GM12878 (cell line): ENCODE results near the gene ACOT7. TPM values are rescaled to one million over a fixed set of nuclear protein-coding genes. Genes with fewer than 3 reads are reported as not detected.

Experiments
- ATAC-seq: fragments of 200-7000 bp; cut with Tn5 transposase; 3 replicates; pipeline ENCODE4 v1.9.1; 2020; ENCODE audit warnings: mild to moderate bottlenecking, moderate library complexity
- BruUV-seq: library from RNA; stranded (reverse); fragments of 400-500 nt; replicated peaks from 2 replicates; lab custom pipeline; 2021; lab: Mats Ljungman, UMichigan
- CTCF ChIA-PET: fragments of 300-600 bp; sonication (Branson Sonifier 250); formaldehyde crosslinking; extraction: SDS; loops from one replicate; lab custom pipeline; 2021; ENCODE audit warnings: inconsistent platforms; lab: Yijun Ruan, JAX
- POLR2A ChIA-PET: fragments of 350-600 bp; formaldehyde crosslinking; extraction: SDS; loops from one replicate; lab custom pipeline; 2021; ENCODE audit warnings: inconsistent platforms; lab: Charles Lee
- RAD21 ChIA-PET: fragments of 300-600 bp; sonication (Branson Sonifier 250); formaldehyde crosslinking; loops from one replicate; lab custom pipeline; 2023; ENCODE audit warnings: antibody characterized with exemption; ENCODE audit not compliant: unreplicated experiment; lab: Charles Lee
- SMC1A ChIA-PET: fragments of 300-600 bp; sonication (Branson Sonifier 250); formaldehyde crosslinking; loops from one replicate; lab custom pipeline; 2023; ENCODE audit not compliant: unreplicated experiment, uncharacterized antibody; lab: Charles Lee
- DNase-seq: peaks from one replicate; pipeline ENCODE4 v3.0.0-alpha.2; 2011; ENCODE audit warnings: low read depth, low spot score
- FAIRE-seq: peaks from 3 replicates; lab custom pipeline; 2011; peaks lifted over from hg19 to GRCh38; lab: Jason Lieb, UNC
- H2AFZ ChIP-seq: 2 replicates; pipeline ENCODE4 v1.6.0; 2011; ENCODE audit warnings: low read depth, low read length, control low read depth; ENCODE audit not compliant: control insufficient read depth
- H3K27ac ChIP-seq: 2 replicates; pipeline ENCODE4 v1.5.1; 2011; ENCODE audit warnings: control low read depth; ENCODE audit not compliant: control insufficient read depth, insufficient read depth
- H3K27me3 ChIP-seq, 2 experiments: replicated peaks in 1 of 2; 2 replicates each; pipeline versions ENCODE4 v1.6.0 to v1.6.1; 2011; ENCODE audit warnings: low read length in 1 of 2; ENCODE audit not compliant: control insufficient read depth in 2 of 2, insufficient read depth in 2 of 2
- H3K36me3 ChIP-seq, 2 experiments: 2 replicates each; pipeline ENCODE4 v1.5.1; 2011; ENCODE audit warnings: low read length in 1 of 2; ENCODE audit not compliant: control insufficient read depth in 2 of 2, insufficient read depth in 2 of 2
- H3K4me1 ChIP-seq: 2 replicates; pipeline ENCODE4 v1.6.1; 2011; ENCODE audit warnings: mild to moderate bottlenecking, low read length, moderate library complexity, mixed read lengths; ENCODE audit not compliant: control insufficient read depth, insufficient read depth
- H3K4me2 ChIP-seq: 2 replicates; pipeline ENCODE4 v1.6.0; 2011; ENCODE audit warnings: control low read depth; ENCODE audit not compliant: control insufficient read depth, insufficient read depth
- H3K4me3 ChIP-seq: fragments of 200-600 bp; sonication (generic); 2 replicates; pipeline ENCODE4 v1.5.1; 2016
- H3K79me2 ChIP-seq: 2 replicates; pipeline ENCODE4 v1.6.0; 2011; ENCODE audit warnings: low read length; ENCODE audit not compliant: control insufficient read depth, insufficient read depth
- H3K9ac ChIP-seq: 2 replicates; pipeline ENCODE4 v1.8.0; 2011; ENCODE audit warnings: low read length, control low read depth, mixed read lengths; ENCODE audit not compliant: control insufficient read depth, insufficient read depth
- H3K9me3 ChIP-seq: replicated peaks from 3 replicates; pipeline ENCODE4 v1.5.1; 2011; ENCODE audit warnings: mild to moderate bottlenecking, low read length; ENCODE audit not compliant: control insufficient read depth, insufficient read depth
- H4K20me1 ChIP-seq: 2 replicates; pipeline ENCODE4 v1.6.0; 2011; ENCODE audit not compliant: control insufficient read depth, insufficient read depth
- ATF3 ChIP-seq: IDR thresholded peaks from 2 replicates; pipeline ENCODE4 v1.6.1; 2011; ENCODE audit warnings: low read depth, mild to moderate bottlenecking, low read length, moderate library complexity, borderline replicate concordance; ENCODE audit errors: extremely low read depth
- ATF7 ChIP-seq: fragments of 450-650 bp; IDR thresholded peaks from 2 replicates; pipeline ENCODE4 v1.6.1; 2016; ENCODE audit warnings: low read depth, mild to moderate bottlenecking
- BMI1 ChIP-seq: fragments of 450-650 bp; IDR thresholded peaks from 2 replicates; pipeline ENCODE4 v1.6.1; 2016; ENCODE audit warnings: mild to moderate bottlenecking, moderate library complexity, borderline replicate concordance
- CEBPZ ChIP-seq: fragments of 150-350 bp; IDR thresholded peaks from 2 replicates; pipeline ENCODE4 v1.6.1; 2016; ENCODE audit warnings: low read depth, low read length
- ETV6 ChIP-seq, 2 experiments: fragments of 450-650 bp in 1 of 2; IDR thresholded peaks in 1 of 2; conservative IDR thresholded peaks in 1 of 2; 2 replicates each; pipeline ENCODE4 v1.6.1; 2014; ENCODE audit warnings: antibody characterized with exemption in 1 of 2, borderline replicate concordance in 1 of 2, low read depth in 1 of 2, mild to moderate bottlenecking in 1 of 2, moderate library complexity in 1 of 2
- HDAC6 ChIP-seq: fragments of 200-600 bp; sonication (generic); IDR thresholded peaks from one replicate; pipeline ENCODE4 v1.8.0; 2017; ENCODE audit warnings: antibody characterized with exemption; ENCODE audit not compliant: unreplicated experiment
- IKZF1 ChIP-seq: fragments of 450-650 bp; conservative IDR thresholded peaks from 2 replicates; pipeline ENCODE4 v1.6.1; 2017; ENCODE audit warnings: antibody characterized with exemption, mild to moderate bottlenecking
- IRF4 ChIP-seq: IDR thresholded peaks from 2 replicates; pipeline ENCODE4 v1.6.1; 2011; ENCODE audit warnings: low read depth, low read length
- KDM1A ChIP-seq: fragments of 200-600 bp; sonication (generic); IDR thresholded peaks from 2 replicates; pipeline ENCODE4 v1.6.1; 2016; ENCODE audit warnings: borderline replicate concordance
- KLF5 ChIP-seq: fragments of 450-650 bp; IDR thresholded peaks from 2 replicates; pipeline ENCODE4 v1.6.1; 2014; ENCODE audit warnings: mild to moderate bottlenecking; ENCODE audit not compliant: partially characterized antibody
- MEF2B ChIP-seq: fragments of 450-650 bp; IDR thresholded peaks from 2 replicates; pipeline ENCODE4 v1.6.1; 2018; ENCODE audit warnings: mild to moderate bottlenecking, moderate library complexity; ENCODE audit not compliant: partially characterized antibody, poor library complexity, severe bottlenecking
- NBN ChIP-seq: fragments of 450-650 bp; IDR thresholded peaks from 2 replicates; pipeline ENCODE4 v1.6.1; 2016
- NFXL1 ChIP-seq: fragments of 450-650 bp; IDR thresholded peaks from 2 replicates; pipeline ENCODE4 v1.6.1; 2017; ENCODE audit warnings: antibody characterized with exemption, mild to moderate bottlenecking, borderline replicate concordance
- NR2F1 ChIP-seq: fragments of 450-650 bp; conservative IDR thresholded peaks from 2 replicates; pipeline ENCODE4 v1.6.1; 2017; ENCODE audit warnings: mild to moderate bottlenecking
- PBX3 ChIP-seq: IDR thresholded peaks from 2 replicates; pipeline ENCODE4 v1.6.1; 2011; ENCODE audit warnings: mild to moderate bottlenecking, low read depth, low read length, moderate library complexity; ENCODE audit not compliant: insufficient replicate concordance
- RELA ChIP-seq: fragments of 450-650 bp; IDR thresholded peaks from 2 replicates; pipeline ENCODE4 v1.8.0; 2014; ENCODE audit warnings: borderline replicate concordance; ENCODE audit not compliant: partially characterized antibody
- TCF3 ChIP-seq: IDR thresholded peaks from 2 replicates; pipeline ENCODE4 v1.6.1; 2012; ENCODE audit warnings: low read depth, mild to moderate bottlenecking, low read length, borderline replicate concordance; ENCODE audit not compliant: insufficient read depth
- WRNIP1 ChIP-seq: IDR thresholded peaks from 2 replicates; pipeline ENCODE4 v1.6.1; 2011; ENCODE audit warnings: low read depth, low read length, improper control_type of control experiment, borderline replicate concordance
- ZNF207 ChIP-seq: fragments of 450-650 bp; IDR thresholded peaks from 2 replicates; pipeline ENCODE4 v1.6.1; 2014; ENCODE audit warnings: antibody characterized with exemption, mild to moderate bottlenecking, borderline replicate concordance
- WGBS: methylation state at CpG from one replicate; pipeline ENCODE4 v1.1.6; 2016; ENCODE audit warnings: low lambda C conversion rate; ENCODE audit not compliant: insufficient replicate concordance, insufficient coverage; ENCODE audit errors: missing lambda C conversion rate; 5-methylcytosine and 5-hydroxymethylcytosine counted together
- in situ Hi-C: fragments of 300-500 bp; cut with MboI; formaldehyde crosslinking; loops from 9 replicates; pipeline ENCODE4 v1.14.3; 2018; ENCODE audit warnings: mixed read lengths
- intact Hi-C: fragments of 100-400 bp; cut with micrococcal nuclease; formaldehyde crosslinking; loops from one replicate; pipeline ENCODE4 v1.14.2; 2022; ENCODE audit not compliant: unreplicated experiment
- polyA plus RNA-seq, 11 experiments: library from polyadenylated mRNA; depleted of rRNA in 4 of 11; unstranded in 6 of 11; stranded (reverse) in 5 of 11; fragments of >200 nt; fragmentation: Nextera tagmentation in 4 of 11; fragmentation: Illumina TruSeq in 1 of 11; extraction: Ambion mirVana in 4 of 11; extraction: Trizol in 1 of 11; gene quantifications; 1 replicate in 1 of 11; 2 replicates in 10 of 11; pipeline versions ENCODE4 v1.2.1 to v1.2.3, GENCODE V29; 2011 to 2016; ENCODE audit warnings: inconsistent platforms in 2 of 11, missing spikeins in 2 of 11, low read depth in 1 of 11
- total RNA-seq, 4 experiments: library from RNA; depleted of rRNA in 3 of 4; stranded (reverse); fragments of >200 nt in 3 of 4; fragmentation: Illumina TruSeq in 1 of 4; extraction: Trizol in 1 of 4; gene quantifications; 2 replicates each; pipeline versions ENCODE4 v1.2.1 to v1.2.3, GENCODE V29; 2013 to 2021

ACOT7 gene
- total and polyA plus RNA-seq, 10 of the 15 experiments (the other 5 are each of a cell fraction or from before 2014, with no cell fraction given), result 8.9 to 206 (median 61.2) TPM

GRCh38 chr1:6220236-6220635 lies 173.3 kb downstream of the ACOT7 start:
- no TSS peak for BruUV-seq
- in situ Hi-C loops (no loop called here), intact Hi-C loops (no loop called here)
- no peak overlapping the region for H3K9ac ChIP-seq
- H3K9me3 ChIP-seq, result no peaks in the 10 kb centered on the region
- ChIA-PET SMC1A (interaction anchor here (0.6 kb wide), 1 partner anchor 10 kb away, joined by 3 read pairs; no protein-coding TSS in a partner anchor), POLR2A (no interaction called here), CTCF (interaction anchor here (0.6 to 1.2 kb wide), 3 partner anchors 11 to 20 kb away, joined by 3 to 4 read pairs (median 3); no protein-coding TSS in a partner anchor), RAD21 (no interaction called here)
- no peak overlapping the region for H3K4me2 ChIP-seq
- no peak for DNase-seq
- H3K79me2 ChIP-seq, result no peaks in the 10 kb centered on the region
- no peak for TF ChIP-seq ZNF207
- no peak for TF ChIP-seq NR2F1
- TF ChIP-seq RELA, result no peak
- no peak for TF ChIP-seq IKZF1
- TF ChIP-seq ATF3, result no peak
- TF ChIP-seq HDAC6, result no peak
- TF ChIP-seq WRNIP1, result no peak
- TF ChIP-seq MEF2B, result no peak
- no peak for TF ChIP-seq TCF3
- no peak for TF ChIP-seq PBX3
- no peak for TF ChIP-seq KDM1A
- TF ChIP-seq NBN, result no peak
- no peak for TF ChIP-seq ATF7
- TF ChIP-seq NFXL1, result no peak
- TF ChIP-seq CEBPZ, result no peak
- TF ChIP-seq IRF4, result no peak
- no peak for TF ChIP-seq KLF5
- no peak for TF ChIP-seq ETV6 (conservative IDR thresholded peaks at IDR 0.05 in 1 of 2, IDR thresholded peaks at IDR 0.05 in 1 of 2; ENCODE audit: borderline replicate concordance in 1 of 2, low read depth in 1 of 2)
- no peak for TF ChIP-seq BMI1
- ATAC-seq, result no peak
- no peaks in the 10 kb centered on the region for H3K4me1 ChIP-seq
- no peak for FAIRE-seq
- H3K4me3 ChIP-seq, result no peak overlapping the region
- H2AFZ ChIP-seq, result no peak overlapping the region
- H3K36me3 ChIP-seq, result peaks cover 18 to 21% of the 10 kb centered on the region in 2 experiments
- no peak overlapping the region for H3K27ac ChIP-seq
- H4K20me1 ChIP-seq, result no peaks in the 10 kb centered on the region
- no peaks in the 10 kb centered on the region for H3K27me3 ChIP-seq
- WGBS, result 84% methylated on average over 8 of the region's 8 CpGs
